HL-60 (cell line): ENCODE results near the gene GPR84.

Experiments used
- DNase-seq, 2 experiments: peaks; one replicate each; pipeline ENCODE4 v3.0.0-alpha.2; 2010 to 2020; ENCODE audit warnings: low read depth in 1 of 2, low spot score in 1 of 2
- H3K27ac ChIP-seq: fragments of 250-450 bp; sonication (Bioruptor Pico); replicated peaks from 2 replicates; pipeline ENCODE4 v1.5.1; 2020; ENCODE audit warnings: mild to moderate bottlenecking, moderate library complexity
- H3K27me3 ChIP-seq: fragments of 250-450 bp; sonication (Bioruptor Pico); 2 replicates; pipeline ENCODE4 v1.5.1; 2021; ENCODE audit warnings: mild to moderate bottlenecking, moderate library complexity; ENCODE audit not compliant: insufficient read depth, poor library complexity, severe bottlenecking
- H3K4me3 ChIP-seq: replicated peaks from 2 replicates; pipeline ENCODE4 v1.5.1; 2011; ENCODE audit warnings: mild to moderate bottlenecking, control low read depth, low read length; ENCODE audit not compliant: insufficient read depth
- GABPA ChIP-seq: IDR thresholded peaks from 2 replicates; pipeline ENCODE4 v1.6.1; 2012; ENCODE audit warnings: low read depth
- POLR2AphosphoS5 ChIP-seq: IDR thresholded peaks from 2 replicates; pipeline ENCODE4 v1.6.1; 2012; ENCODE audit warnings: low read depth
- SPI1 ChIP-seq: IDR thresholded peaks from 2 replicates; pipeline ENCODE4 v1.6.1; 2012; ENCODE audit warnings: low read depth, mild to moderate bottlenecking, borderline replicate concordance
- TF ChIP-seq, protein P1 (sequence below): IDR thresholded peaks from one replicate; pipeline ENCODE4 v1.5.1; 2011; ENCODE audit warnings: low read length, control low read depth, inconsistent platforms; ENCODE audit not compliant: insufficient read depth
- TF ChIP-seq, protein P2 (sequence below): IDR thresholded peaks from 2 replicates; pipeline ENCODE4 v1.6.1; 2012; ENCODE audit warnings: low read depth; ENCODE audit not compliant: insufficient replicate concordance

The GPR84 gene

DNA sequence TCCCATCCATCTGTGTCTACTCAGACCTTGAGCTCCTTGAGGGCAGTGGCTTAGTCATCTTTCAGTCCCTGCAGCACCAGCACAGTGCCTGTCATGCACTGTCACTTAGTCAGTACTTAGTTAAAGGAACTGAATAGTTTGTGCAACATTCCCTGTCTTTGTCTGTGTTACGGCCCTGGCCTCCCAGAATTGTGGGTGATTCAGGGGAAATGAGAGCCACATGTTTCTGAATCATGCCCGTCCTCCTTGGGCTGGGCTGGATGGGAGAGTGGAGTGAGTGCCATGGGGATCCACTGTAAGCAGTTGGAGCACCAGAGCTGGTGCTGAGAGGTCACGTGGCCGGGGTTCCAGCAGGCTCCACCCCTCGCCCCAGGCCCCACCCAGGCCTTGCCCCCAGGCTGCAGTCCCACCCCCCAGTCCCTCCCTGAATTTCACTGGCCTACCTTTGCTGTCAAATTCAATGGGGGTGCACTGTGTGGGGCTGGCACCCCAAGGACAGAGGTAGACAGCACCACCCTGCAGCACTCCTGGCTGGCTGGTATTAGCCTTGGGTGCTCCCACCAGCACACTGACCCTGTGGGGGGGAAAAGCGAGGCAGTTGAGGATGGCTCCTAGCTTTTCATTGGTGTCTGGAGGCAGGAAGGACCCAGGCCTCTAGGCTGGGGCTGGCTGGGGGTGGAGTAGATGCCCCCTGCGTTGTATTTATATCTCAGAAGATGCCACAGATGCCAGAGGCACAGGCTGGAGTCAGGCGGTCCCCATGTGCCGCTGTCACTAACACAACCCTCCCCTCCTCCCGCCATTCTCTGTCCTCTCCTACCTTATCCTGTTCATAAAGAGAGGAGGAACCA lies 47.3 kb upstream of the GPR84 start:
- H3K4me3 ChIP-seq: no peak overlapping the region
- peak overlapping the region; percentile 88 for H3K27ac ChIP-seq
- H3K27me3 ChIP-seq: no peaks in the 10 kb centered on the region
- TF ChIP-seq SPI1 (peak; percentile 40; the same call in 1 of the 2 replicates), GABPA (no peak)
- TF ChIP-seq, protein P1, sequence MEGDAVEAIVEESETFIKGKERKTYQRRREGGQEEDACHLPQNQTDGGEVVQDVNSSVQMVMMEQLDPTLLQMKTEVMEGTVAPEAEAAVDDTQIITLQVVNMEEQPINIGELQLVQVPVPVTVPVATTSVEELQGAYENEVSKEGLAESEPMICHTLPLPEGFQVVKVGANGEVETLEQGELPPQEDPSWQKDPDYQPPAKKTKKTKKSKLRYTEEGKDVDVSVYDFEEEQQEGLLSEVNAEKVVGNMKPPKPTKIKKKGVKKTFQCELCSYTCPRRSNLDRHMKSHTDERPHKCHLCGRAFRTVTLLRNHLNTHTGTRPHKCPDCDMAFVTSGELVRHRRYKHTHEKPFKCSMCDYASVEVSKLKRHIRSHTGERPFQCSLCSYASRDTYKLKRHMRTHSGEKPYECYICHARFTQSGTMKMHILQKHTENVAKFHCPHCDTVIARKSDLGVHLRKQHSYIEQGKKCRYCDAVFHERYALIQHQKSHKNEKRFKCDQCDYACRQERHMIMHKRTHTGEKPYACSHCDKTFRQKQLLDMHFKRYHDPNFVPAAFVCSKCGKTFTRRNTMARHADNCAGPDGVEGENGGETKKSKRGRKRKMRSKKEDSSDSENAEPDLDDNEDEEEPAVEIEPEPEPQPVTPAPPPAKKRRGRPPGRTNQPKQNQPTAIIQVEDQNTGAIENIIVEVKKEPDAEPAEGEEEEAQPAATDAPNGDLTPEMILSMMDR: no peak
- DNase-seq: peak; percentile 85 to 88

DNA sequence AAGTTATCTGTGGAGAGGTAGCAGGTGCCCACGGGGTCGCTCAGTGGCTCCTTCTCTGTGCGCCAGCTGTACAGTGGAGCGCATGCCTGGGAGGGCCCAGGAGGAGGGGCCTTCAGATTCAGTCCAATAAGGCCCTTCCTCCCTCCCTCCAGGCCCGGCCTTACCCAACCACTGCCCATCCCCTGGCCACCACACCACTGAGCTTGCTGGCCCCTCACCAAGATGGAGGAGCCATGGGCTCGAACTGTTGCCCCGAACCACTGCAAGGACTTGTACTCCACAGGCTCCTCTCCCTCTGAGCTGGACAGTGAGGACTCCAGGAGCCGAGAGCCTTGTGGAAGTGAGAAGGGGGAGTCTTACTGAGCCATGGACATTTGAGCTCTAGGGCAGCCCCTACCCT lies 45.0 kb upstream of the GPR84 start:
- DNase-seq: no peak
- Histone ChIP-seq H3K4me3 (no peak overlapping the region), H3K27me3 (no peaks in the 10 kb centered on the region), H3K27ac (no peak overlapping the region)
- TF ChIP-seq, protein P2, sequence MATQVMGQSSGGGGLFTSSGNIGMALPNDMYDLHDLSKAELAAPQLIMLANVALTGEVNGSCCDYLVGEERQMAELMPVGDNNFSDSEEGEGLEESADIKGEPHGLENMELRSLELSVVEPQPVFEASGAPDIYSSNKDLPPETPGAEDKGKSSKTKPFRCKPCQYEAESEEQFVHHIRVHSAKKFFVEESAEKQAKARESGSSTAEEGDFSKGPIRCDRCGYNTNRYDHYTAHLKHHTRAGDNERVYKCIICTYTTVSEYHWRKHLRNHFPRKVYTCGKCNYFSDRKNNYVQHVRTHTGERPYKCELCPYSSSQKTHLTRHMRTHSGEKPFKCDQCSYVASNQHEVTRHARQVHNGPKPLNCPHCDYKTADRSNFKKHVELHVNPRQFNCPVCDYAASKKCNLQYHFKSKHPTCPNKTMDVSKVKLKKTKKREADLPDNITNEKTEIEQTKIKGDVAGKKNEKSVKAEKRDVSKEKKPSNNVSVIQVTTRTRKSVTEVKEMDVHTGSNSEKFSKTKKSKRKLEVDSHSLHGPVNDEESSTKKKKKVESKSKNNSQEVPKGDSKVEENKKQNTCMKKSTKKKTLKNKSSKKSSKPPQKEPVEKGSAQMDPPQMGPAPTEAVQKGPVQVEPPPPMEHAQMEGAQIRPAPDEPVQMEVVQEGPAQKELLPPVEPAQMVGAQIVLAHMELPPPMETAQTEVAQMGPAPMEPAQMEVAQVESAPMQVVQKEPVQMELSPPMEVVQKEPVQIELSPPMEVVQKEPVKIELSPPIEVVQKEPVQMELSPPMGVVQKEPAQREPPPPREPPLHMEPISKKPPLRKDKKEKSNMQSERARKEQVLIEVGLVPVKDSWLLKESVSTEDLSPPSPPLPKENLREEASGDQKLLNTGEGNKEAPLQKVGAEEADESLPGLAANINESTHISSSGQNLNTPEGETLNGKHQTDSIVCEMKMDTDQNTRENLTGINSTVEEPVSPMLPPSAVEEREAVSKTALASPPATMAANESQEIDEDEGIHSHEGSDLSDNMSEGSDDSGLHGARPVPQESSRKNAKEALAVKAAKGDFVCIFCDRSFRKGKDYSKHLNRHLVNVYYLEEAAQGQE: no peak
- TF ChIP-seq, protein P1: no peak
- TF ChIP-seq POLR2AphosphoS5: no peak
- TF ChIP-seq GABPA: no peak
- TF ChIP-seq SPI1: no peak

DNA sequence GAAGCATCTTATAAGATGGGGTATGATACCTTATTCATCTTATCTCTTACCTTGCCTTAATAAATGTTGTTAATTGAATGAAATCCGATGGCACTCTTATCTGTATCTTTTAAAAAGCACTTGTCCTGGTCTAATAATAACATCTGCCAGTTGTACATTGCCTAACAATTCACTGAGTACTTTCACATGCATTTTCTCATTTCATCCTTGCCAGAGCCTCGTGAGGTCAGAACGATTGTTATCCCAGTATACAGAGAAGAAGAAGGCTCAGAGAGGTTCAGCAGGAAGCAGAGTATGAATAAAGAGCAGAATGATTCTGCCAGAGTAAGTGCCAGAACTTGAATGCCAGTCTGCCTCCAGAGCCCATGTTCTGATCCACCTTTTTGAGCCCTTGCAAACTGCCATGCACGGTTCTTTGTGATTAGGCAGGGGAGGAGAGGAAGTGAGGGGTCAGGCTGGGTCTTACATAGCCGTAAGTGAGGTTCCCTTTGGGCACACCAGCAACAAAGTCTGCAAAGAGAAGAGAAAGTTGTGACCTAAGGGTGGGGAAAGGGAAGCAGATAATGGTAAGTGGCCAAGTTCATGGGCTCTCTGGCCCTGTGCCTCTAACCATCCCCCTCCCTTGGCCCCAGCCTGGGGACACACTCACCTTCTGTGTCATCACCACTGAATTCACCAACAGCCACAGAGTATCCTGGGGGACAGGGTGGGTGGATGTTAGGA lies 43.1 kb upstream of the GPR84 start:
- Histone ChIP-seq H3K27ac (0 out of 2 replicates have a peak overlapping the region, but pooled peaks have one; percentile 0), H3K4me3 (no peak overlapping the region), H3K27me3 (no peaks in the 10 kb centered on the region)
- DNase-seq: peak; percentile 46 to 88
- TF ChIP-seq, protein P1: no peak
- TF ChIP-seq, protein P2: no peak
- TF ChIP-seq POLR2AphosphoS5 (no peak), SPI1 (peak; percentile 71)
